ENCODE results near the gene ARHGAP28. TPM values are rescaled to one million over a fixed set of nuclear protein-coding genes. Genes with fewer than 3 reads are reported as not detected.

Gene ARHGAP28
- total RNA-seq, 1 donor from 2014 or later = 1.5 TPM

- DNase-seq = no peak
- H3K4me1 ChIP-seq = peaks cover 15% of the 10 kb centered on the region
- no peak overlapping the region for H3K4me3 ChIP-seq
- no peak overlapping the region for H3K27ac ChIP-seq (replicated peaks)
- no peaks in the 10 kb centered on the region for H3K9me3 ChIP-seq (replicated peaks)
- TF ChIP-seq CTCF (IDR thresholded peaks at IDR 0.05; ENCODE audit: borderline replicate concordance) = no peak
- intact Hi-C loops (cut with micrococcal nuclease) = no loop called here
- no peaks in the 10 kb centered on the region for H3K36me3 ChIP-seq
- H3K27me3 ChIP-seq (ENCODE audit: low read depth) = no peaks in the 10 kb centered on the region
Observed at GRCh38 chr18:6785411-6785810, 55.9 kb downstream of the ARHGAP28 start.

GRCh38 chr18:6792391-6792790, 62.9 kb downstream of the ARHGAP28 start:
- no peak for TF ChIP-seq CTCF (IDR thresholded peaks at IDR 0.05; ENCODE audit: borderline replicate concordance)
- no peak overlapping the region for H3K27ac ChIP-seq (replicated peaks)
- no peak overlapping the region for H3K4me3 ChIP-seq
- H3K9me3 ChIP-seq (replicated peaks) = no peaks in the 10 kb centered on the region
- DNase-seq = no peak
- no peaks in the 10 kb centered on the region for H3K36me3 ChIP-seq
- H3K27me3 ChIP-seq (ENCODE audit: low read depth) = no peaks in the 10 kb centered on the region
- no peaks in the 10 kb centered on the region for H3K4me1 ChIP-seq
- intact Hi-C loops (cut with micrococcal nuclease) = no loop called here

DNA sequence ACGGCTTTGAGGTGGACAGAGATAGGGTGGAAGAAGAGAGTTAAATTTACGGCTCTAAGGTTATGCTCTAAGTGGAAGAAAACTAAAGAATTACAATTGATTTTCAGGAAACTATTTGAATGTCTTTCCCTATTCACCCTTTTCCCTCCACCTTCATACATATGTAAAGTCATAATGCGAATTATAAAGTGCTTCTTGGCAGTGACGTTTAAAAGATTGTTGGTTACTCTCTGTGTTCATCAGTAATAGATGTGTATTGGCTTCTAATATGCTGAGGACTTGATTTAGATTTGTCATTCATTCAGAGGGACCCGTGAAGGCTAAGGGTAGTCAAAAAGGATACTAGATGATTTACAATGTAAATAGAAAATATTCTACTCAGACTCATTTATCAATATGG, 63.9 kb downstream of the ARHGAP28 start:
- Histone ChIP-seq H3K4me1 (no peaks in the 10 kb centered on the region), H3K27me3 (ENCODE audit: low read depth) (no peaks in the 10 kb centered on the region), H3K36me3 (no peaks in the 10 kb centered on the region), H3K4me3 (no peak overlapping the region), H3K9me3 (replicated peaks) (no peaks in the 10 kb centered on the region), H3K27ac (replicated peaks) (no peak overlapping the region)
- no peak for TF ChIP-seq CTCF (IDR thresholded peaks at IDR 0.05; ENCODE audit: borderline replicate concordance)
- DNase-seq = no peak
- intact Hi-C loops (cut with micrococcal nuclease) = no loop called here

- Histone ChIP-seq H3K27ac (replicated peaks) (no peak overlapping the region), H3K27me3 (ENCODE audit: low read depth) (no peaks in the 10 kb centered on the region), H3K4me1 (no peaks in the 10 kb centered on the region), H3K4me3 (no peak overlapping the region), H3K9me3 (replicated peaks) (no peaks in the 10 kb centered on the region), H3K36me3 (no peaks in the 10 kb centered on the region)
- DNase-seq = no peak
- TF ChIP-seq CTCF (IDR thresholded peaks at IDR 0.05; ENCODE audit: borderline replicate concordance) = no peak
- intact Hi-C loops (cut with micrococcal nuclease) = no loop called here
Observed at GRCh38 chr18:6793986-6794385, 64.5 kb downstream of the ARHGAP28 start.

- TF ChIP-seq CTCF (IDR thresholded peaks at IDR 0.05; ENCODE audit: borderline replicate concordance) = no peak
- DNase-seq = no peak
- intact Hi-C loops (cut with micrococcal nuclease) = loop anchor here (5.0 kb wide), 1 partner anchor 53 kb away; no protein-coding TSS in a partner anchor
- Histone ChIP-seq H3K36me3 (no peaks in the 10 kb centered on the region), H3K9me3 (replicated peaks) (peaks cover 6% of the 10 kb centered on the region), H3K27me3 (ENCODE audit: low read depth) (no peaks in the 10 kb centered on the region), H3K4me1 (no peaks in the 10 kb centered on the region), H3K27ac (replicated peaks) (no peak overlapping the region), H3K4me3 (no peak overlapping the region)
Observed at GRCh38 chr18:6795307-6795706, 65.8 kb downstream of the ARHGAP28 start.

DNA sequence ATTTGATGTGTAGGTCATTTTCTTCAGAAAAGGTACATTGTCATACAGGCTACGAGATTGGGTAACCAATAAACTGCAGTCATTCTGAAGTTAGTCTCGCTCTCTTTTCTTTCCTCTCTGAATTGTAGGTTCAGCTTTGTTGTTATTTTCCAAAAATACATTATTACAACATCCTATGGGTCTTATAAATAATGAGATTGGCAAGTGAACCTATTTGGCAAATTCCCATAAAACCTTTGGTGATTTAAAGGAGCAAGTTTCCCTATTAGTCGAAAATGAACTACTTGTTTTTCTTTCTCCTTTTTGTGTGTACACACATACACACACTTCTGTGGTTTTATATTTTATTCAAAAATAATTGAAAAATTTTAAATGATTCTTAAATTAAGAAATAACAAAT, 67.0 kb downstream of the ARHGAP28 start:
- H3K4me3 ChIP-seq = no peak overlapping the region
- no peaks in the 10 kb centered on the region for H3K27me3 ChIP-seq (ENCODE audit: low read depth)
- H3K36me3 ChIP-seq = no peaks in the 10 kb centered on the region
- H3K27ac ChIP-seq (replicated peaks) = no peak overlapping the region
- DNase-seq = no peak
- H3K9me3 ChIP-seq (replicated peaks) = peaks cover 14% of the 10 kb centered on the region
- TF ChIP-seq CTCF (IDR thresholded peaks at IDR 0.05; ENCODE audit: borderline replicate concordance) = no peak
- no peaks in the 10 kb centered on the region for H3K4me1 ChIP-seq
- intact Hi-C loops (cut with micrococcal nuclease) = loop anchor here (5.0 kb wide), 1 partner anchor 54 kb away; no protein-coding TSS in a partner anchor
